Astrocyte of the spinal cord (primary cell): ENCODE results near the gene ATRN.
A peak's percentile ranks its signal among the peaks of the same experiment; 100 is the strongest.

Experiments used
- DNase-seq: peaks from one replicate; pipeline ENCODE4 v3.0.0; 2011; ENCODE audit warnings: low read depth, low spot score
- H3K4me3 ChIP-seq: 2 replicates; pipeline ENCODE4 v1.5.1; 2011; ENCODE audit warnings: low read depth, mild to moderate bottlenecking, low read length, moderate library complexity
- in situ Hi-C: cut with HindIII; loops from 2 replicates; pipeline ENCODE4 v1.10.0; 2017; ENCODE audit warnings: low sequenced_read_pairs
- TF ChIP-seq, protein P1 (sequence below): IDR thresholded peaks from 2 replicates; pipeline ENCODE4 v1.5.1; 2012; ENCODE audit warnings: low read depth, mild to moderate bottlenecking, low read length, inconsistent platforms

Gene ATRN

GRCh38 chr20:3694864-3695263, 224.0 kb downstream of the ATRN start:
- TF ChIP-seq, protein P1, sequence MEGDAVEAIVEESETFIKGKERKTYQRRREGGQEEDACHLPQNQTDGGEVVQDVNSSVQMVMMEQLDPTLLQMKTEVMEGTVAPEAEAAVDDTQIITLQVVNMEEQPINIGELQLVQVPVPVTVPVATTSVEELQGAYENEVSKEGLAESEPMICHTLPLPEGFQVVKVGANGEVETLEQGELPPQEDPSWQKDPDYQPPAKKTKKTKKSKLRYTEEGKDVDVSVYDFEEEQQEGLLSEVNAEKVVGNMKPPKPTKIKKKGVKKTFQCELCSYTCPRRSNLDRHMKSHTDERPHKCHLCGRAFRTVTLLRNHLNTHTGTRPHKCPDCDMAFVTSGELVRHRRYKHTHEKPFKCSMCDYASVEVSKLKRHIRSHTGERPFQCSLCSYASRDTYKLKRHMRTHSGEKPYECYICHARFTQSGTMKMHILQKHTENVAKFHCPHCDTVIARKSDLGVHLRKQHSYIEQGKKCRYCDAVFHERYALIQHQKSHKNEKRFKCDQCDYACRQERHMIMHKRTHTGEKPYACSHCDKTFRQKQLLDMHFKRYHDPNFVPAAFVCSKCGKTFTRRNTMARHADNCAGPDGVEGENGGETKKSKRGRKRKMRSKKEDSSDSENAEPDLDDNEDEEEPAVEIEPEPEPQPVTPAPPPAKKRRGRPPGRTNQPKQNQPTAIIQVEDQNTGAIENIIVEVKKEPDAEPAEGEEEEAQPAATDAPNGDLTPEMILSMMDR, result no peak
- no peak overlapping the region for H3K4me3 ChIP-seq
- in situ Hi-C loops, result no loop called here
- no peak for DNase-seq

- in situ Hi-C loops, result no loop called here
- TF ChIP-seq, protein P1, result peak; percentile 39
- DNase-seq, result no peak
- H3K4me3 ChIP-seq, result no peak overlapping the region
These were observed 225.4 kb downstream of the ATRN start for GRCh38 chr20:3696200-3696599.

GRCh38 chr20:3696745-3697587, 226.1 kb downstream of the ATRN start:
- TF ChIP-seq, protein P1, result no peak
- no peak for DNase-seq
- H3K4me3 ChIP-seq, result no peak overlapping the region
- in situ Hi-C loops, result no loop called here

GRCh38 chr20:3697588-3698305, 226.9 kb downstream of the ATRN start:
- in situ Hi-C loops, result no loop called here
- TF ChIP-seq, protein P1, result no peak
- no peak overlapping the region for H3K4me3 ChIP-seq
- no peak for DNase-seq

- TF ChIP-seq, protein P1, result no peak
- in situ Hi-C loops, result no loop called here
- no peak overlapping the region for H3K4me3 ChIP-seq
- DNase-seq, result no peak
These were observed 227.8 kb downstream of the ATRN start for GRCh38 chr20:3698591-3699001.

DNA sequence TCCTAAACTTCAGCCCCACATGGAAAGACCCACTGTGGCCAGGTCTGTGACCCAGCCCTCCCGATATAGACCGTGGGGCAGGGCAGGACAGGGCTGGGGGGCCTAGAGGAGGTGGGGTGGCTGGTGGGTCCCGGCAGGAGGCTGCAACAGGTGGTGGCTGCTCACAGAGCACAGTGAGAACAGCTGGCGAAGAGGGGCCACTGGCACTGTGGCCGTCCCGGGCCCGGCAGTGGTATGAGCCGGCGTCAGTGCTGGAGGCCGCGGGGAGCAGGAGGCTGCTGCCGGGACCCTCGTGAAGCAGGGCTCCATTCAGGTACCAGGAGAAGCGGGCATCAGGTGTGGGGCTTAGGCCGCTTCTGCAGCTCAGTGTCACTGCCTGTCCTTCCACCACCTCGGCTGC, 228.2 kb downstream of the ATRN start:
- no peak for DNase-seq
- in situ Hi-C loops, result no loop called here
- H3K4me3 ChIP-seq, result no peak overlapping the region
- TF ChIP-seq, protein P1, result no peak
